ENCODE data around the gene CHI3L1.
"Not testable (repeated sequence)": the region's sequence is repeated elsewhere in the genome, so short reads cannot be mapped to it uniquely, and the experiment has no call there.

CHI3L1 gene

GRCh38 chr1:203186446-203187303 lies at the start of gene CHI3L1:
CHI3L1 (minus strand) TSS chr1:203186704; CDS start chr1:203186623, 81 bp downstream.
- no peak for DNase-seq

DNA sequence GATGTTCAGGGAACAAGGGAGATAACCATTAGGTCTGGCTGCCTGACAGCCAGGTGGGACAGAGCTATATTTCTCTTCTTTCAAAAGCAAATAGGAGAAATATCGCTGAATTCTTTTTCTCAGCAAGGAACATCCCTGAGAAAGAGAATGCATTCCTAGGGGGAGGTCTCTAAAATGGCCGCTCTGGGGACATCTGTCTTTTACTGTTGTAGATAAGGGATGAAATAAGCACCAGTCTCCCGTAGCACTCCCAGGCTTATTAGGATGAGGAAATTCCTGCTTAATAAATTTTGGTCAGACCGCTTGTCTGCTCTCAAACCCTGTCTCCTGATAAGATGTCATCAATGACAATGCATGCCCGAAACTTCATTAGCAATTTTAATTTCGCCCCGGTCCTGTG lies 48.4 kb upstream of the CHI3L1 start:
- DNase-seq: not testable (repeated sequence)

DNA sequence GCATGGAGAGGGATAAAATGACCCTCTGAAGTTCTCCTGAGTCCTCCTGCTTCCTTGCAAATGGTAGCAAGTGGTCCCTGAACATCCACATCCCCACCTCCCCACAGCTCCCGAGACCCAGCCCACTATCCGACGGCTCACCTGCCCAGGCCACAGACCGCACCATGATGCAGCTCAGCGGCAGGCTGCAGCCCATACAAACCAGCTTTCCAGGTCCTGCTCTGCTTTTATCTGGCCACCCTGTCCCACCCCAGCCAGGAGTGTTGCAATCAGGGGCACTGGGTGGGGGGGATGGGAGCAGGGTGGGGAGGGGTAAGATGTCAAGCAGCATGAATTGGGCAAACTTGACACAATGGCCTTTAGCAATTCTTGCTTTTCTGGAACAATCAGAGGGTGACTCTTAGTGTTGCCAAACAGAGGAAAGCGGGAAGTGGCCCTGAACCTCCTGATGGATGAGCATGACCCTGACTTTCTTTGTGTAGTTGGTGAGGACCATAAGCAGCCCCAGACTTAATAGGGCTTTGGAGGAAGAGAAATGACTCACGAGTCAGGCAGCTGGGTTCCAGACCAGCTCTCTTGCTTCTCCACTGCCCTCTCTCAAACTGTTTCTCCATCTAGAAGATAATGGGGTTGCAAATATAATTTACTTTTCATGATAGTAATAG lies 43.1 kb upstream of the CHI3L1 start, which contains the start of gene CHIT1:
Gene CHIT1 (minus strand): TSS at position 203 of the 665 bp plus-strand sequence. CDS start 37 bp downstream, at position 166.
- no peak for DNase-seq

DNA sequence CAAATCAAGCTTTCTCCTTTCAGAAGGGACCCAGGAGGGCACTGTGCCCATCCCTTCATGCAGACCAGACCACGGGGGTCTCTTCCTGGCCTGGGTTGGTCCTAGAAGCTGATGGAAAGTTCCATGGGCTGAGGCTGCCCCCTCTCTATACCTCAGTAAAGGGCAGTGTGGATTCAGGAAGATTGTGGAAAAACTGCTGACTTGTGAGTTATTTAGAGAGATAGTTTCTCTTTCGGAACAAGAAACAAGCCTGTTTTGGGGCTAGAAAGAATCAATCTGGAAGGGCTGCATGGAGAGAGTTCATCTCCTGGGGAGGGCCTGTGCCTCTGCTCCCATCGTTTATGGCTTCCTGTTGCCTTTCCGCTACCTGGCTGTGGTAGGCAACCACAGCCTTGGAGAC lies 42.2 kb upstream of the CHI3L1 start:
- DNase-seq: no peak

- no peak for DNase-seq
These were observed 41.0 kb upstream of the CHI3L1 start for GRCh38 chr1:203227371-203228083.

- DNase-seq: no peak
These were observed 38.6 kb upstream of the CHI3L1 start for GRCh38 chr1:203225071-203225470.

GRCh38 chr1:203223012-203223775 lies 36.7 kb upstream of the CHI3L1 start:
- no peak for DNase-seq

- no peak for DNase-seq
These were observed 33.4 kb upstream of the CHI3L1 start for GRCh38 chr1:203219934-203220333.

- no peak for DNase-seq
These were observed 32.7 kb upstream of the CHI3L1 start for GRCh38 chr1:203219171-203219570.

DNA sequence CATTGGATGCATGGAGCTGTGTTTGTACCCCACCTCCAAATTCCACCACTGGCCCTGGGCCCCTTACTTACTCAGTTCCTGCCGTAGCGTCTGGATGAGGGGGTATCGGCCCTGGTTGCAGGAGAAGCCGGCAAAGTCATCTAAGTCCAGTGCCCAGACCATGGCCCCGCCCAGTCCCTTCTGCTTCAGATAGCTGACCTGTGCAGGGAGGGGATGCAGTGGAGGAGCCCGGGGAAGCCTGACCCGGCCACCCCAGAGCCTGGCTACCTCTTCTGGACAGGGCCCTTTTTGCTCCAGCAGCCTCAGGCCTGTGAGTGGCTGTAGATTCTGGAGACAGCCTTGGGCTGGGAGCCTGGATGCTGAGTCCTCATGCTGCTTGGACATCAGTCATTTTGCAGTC lies 31.2 kb upstream of the CHI3L1 start:
- no peak for DNase-seq

GRCh38 chr1:203217139-203217655 lies 30.7 kb upstream of the CHI3L1 start:
- no peak for DNase-seq

DNA sequence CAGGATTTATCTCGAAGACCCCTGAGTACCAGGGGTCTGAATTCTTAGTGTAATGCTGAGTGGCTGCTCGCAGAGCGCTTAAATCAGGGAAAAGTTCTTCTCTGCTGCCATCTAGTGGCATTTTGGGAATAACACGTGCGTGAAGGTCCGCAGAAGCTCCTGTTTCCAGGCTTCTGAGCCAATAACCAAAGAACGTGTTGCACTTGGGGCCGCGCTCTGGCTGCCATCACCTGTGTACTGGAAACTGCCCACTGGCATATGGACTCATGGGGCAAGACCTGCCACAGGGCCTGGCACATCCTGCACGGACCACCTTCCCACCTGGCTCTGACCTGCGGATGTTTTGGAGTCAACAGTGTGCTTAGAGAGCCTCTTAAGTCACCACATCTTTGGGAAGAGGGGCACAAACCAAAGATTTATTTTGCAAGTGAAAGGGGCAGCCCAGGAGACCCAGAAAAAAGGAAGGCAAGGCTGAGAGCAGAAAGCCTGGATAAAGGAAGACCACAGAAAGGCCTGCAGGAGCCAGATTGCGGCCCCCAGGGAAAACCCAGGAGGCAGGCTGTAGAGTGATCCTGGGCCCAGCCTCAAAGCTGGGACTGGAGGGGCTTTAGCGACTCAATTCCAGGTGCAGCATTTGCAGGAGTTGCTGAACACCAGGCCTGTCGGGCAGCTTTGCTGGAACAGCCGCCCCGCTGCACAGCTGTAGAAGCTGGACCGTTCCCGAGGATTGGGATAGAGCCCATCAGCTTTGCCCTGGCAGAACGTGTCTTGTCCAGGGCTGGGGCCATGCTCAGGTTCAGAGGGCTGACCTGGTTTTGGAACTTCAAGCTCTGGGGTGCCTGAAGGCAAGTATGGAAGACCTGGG lies 30.0 kb upstream of the CHI3L1 start:
- peak; percentile 43 for DNase-seq

DNA sequence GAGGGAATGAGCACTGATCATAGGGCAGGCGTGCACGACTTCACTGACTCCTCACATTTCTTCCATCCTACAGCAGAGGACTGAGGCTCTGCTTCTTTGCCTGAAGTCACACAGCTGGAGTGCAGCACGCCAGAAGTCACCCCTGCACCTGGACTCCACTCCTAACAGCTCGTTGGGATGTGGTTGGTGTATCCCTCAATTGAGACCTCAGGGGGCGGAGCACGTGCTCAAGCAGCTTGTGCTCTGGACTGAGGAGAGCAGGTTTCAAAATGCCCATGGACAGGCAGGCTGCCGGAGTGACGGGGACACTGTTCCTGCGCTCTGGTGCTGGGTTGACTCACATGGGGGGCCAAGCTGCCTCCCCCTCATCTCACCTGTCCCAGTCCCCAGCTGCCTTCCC lies 29.1 kb upstream of the CHI3L1 start:
- no peak for DNase-seq

DNA sequence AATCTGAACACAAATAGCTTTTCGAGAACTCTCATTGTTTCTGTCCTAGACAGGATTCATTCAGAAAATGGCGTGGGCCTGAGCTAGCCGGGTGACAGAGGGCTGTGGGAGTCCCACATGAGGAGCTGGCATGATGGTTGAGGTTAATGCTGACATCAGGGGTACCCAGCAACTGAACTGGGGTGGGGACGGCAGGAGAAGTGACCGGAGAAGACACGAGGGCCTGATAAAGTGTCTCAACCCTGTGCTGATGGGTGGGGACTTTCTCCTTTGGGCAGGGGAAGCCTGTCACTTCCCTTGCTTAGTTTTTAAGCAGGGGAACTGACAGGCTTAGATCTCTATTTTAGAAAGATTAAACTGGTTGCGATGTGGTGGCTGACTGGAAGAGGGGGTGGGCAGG lies 28.4 kb upstream of the CHI3L1 start:
- no peak for DNase-seq

DNA sequence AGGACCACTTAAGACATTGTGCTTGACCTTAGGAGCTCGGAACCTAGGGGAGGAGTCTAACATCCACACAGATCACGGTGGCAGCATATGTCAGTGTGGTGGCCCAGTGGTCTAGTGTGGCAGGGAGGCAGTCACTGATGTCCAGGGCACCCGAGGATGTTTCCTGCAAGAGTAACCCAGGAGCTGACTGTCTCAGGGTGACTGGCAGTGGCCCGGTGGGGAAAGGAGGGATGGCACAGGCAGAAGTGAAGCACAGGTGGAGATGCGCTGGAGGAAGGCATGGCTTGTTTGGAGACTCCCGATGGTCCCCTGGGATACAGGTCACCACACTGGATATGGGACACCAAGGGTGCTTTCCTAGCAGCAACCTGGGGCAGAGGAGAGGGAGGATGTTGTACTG lies 26.6 kb upstream of the CHI3L1 start:
- DNase-seq: no peak

- DNase-seq: no peak
These were observed 25.3 kb upstream of the CHI3L1 start for GRCh38 chr1:203211812-203212211.

DNA sequence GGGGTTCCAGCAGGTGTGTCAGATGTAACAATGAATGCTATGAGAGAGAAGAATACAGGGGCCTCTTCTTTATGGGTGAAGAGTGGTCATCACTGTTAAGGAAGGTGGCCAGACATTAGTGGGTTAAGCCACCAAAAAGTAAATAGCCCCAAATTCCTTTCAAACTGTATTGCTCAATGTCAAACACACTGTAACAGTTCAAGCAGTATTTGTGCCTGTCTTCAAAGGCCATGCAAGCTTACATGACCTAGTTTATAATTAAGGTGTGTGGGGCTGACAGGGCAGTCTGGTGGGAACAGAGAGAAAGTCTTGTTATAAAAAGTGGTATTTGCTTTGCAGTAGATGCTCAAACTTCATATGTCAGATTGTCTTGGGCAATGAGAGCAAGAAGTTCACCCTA lies 24.5 kb upstream of the CHI3L1 start:
- no peak for DNase-seq

GRCh38 chr1:203210350-203210749 lies 23.8 kb upstream of the CHI3L1 start:
- no peak for DNase-seq

DNA sequence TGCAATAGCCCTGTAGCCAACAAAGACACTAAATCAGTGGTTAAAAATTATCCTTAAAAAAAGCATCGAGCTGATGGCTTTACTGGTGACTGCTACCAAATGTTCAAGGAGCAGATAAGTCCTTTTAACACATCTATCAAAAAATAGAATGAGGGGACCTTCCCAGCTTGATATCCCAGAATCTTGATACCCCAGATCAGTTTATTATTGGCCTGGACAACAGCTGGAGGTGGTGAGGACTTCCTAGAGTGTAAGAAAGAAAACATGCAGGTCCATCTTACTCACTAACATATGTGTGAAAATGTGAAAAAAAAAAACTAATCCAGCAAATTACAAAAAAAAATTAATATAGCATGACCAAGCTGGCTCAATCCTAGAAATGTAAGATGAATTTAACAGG lies 21.7 kb upstream of the CHI3L1 start:
- DNase-seq: no peak

GRCh38 chr1:203207751-203208150 lies 21.2 kb upstream of the CHI3L1 start:
- no peak for DNase-seq

DNA sequence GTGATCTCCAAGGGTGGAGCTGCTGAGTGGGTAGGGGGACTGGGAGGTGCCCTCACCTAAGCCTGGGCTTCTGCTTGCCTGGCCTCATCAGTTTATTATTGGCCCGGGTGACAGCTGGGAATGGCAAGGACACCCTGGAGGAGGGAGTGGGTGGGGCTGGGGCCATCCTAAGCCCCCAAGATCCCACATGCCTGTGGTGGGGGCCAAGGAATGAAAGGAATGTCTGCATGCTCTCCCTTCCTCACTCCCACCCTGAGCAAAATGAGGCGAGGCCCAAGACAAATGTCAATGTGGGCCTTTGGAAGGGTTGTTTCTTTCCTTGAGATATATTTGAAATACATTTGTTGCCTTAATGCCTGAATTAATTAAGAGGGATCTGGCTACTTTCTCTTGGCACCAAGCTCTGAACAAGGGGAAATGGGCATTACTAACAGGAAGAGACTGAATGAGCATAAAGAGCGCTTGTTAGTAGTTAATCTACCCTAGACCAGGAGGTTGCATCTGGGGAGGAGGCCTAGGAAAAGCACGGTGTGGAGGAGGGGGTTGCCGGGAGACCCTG lies 19.7 kb upstream of the CHI3L1 start:
- no peak for DNase-seq

All from stimulated activated CD4-positive, alpha-beta T cell treated with anti-CD3 and anti-CD28 coated beads, Interleukin-12 subunit alpha, Interleukin-12 subunit beta, amount 100 ng/mL, for 4 hours (primary cell).